Measurements from ENCODE around the gene ACTR1B.
"Not testable (repeated sequence)": the region's sequence is repeated elsewhere in the genome, so short reads cannot be mapped to it uniquely, and the experiment has no call there.

ACTR1B gene

GRCh38 chr2:97663962-97664635 lies at the start of gene ACTR1B:
ACTR1B (minus strand) TSS chr2:97664044; CDS start chr2:97663890, 154 bp downstream.
- DNase-seq = peak; percentile 99

GRCh38 chr2:97712693-97713295 lies 49.0 kb upstream of the ACTR1B start:
- no peak for DNase-seq

GRCh38 chr2:97712175-97712574 lies 48.3 kb upstream of the ACTR1B start:
- DNase-seq = not testable (repeated sequence)

- no peak for DNase-seq
These were observed 47.5 kb upstream of the ACTR1B start for GRCh38 chr2:97711394-97711711.

GRCh38 chr2:97708608-97709007 lies 44.8 kb upstream of the ACTR1B start:
- no peak for DNase-seq

GRCh38 chr2:97708048-97708380 lies 44.2 kb upstream of the ACTR1B start:
- no peak for DNase-seq

GRCh38 chr2:97707362-97708047 lies 43.7 kb upstream of the ACTR1B start:
- DNase-seq = no peak

- DNase-seq = no peak
These were observed 43.0 kb upstream of the ACTR1B start for GRCh38 chr2:97706708-97707345.

- DNase-seq = no peak
These were observed 42.3 kb upstream of the ACTR1B start for GRCh38 chr2:97706112-97706511.

GRCh38 chr2:97704989-97705388 lies 41.1 kb upstream of the ACTR1B start:
- no peak for DNase-seq

GRCh38 chr2:97703741-97704140 lies 39.9 kb upstream of the ACTR1B start:
- DNase-seq = no peak

GRCh38 chr2:97702731-97703470 lies 39.1 kb upstream of the ACTR1B start:
- DNase-seq = no peak

GRCh38 chr2:97701851-97702465 lies 38.1 kb upstream of the ACTR1B start:
- DNase-seq = no peak

- DNase-seq = no peak
These were observed 37.3 kb upstream of the ACTR1B start for GRCh38 chr2:97701186-97701585.

GRCh38 chr2:97699765-97700444 lies 36.1 kb upstream of the ACTR1B start:
- DNase-seq = peak; percentile 7

- DNase-seq = no peak
These were observed 34.7 kb upstream of the ACTR1B start for GRCh38 chr2:97698530-97698929.

GRCh38 chr2:97697252-97698235 lies 33.7 kb upstream of the ACTR1B start:
- peak; percentile 86 for DNase-seq

- DNase-seq = no peak
These were observed 31.9 kb upstream of the ACTR1B start for GRCh38 chr2:97695744-97696143.

- no peak for DNase-seq
These were observed 29.6 kb upstream of the ACTR1B start for GRCh38 chr2:97693476-97693875.

- no peak for DNase-seq
These were observed 27.3 kb upstream of the ACTR1B start for GRCh38 chr2:97691166-97691565.
